Measurements from ENCODE around the gene SUPT4H1.

SUPT4H1 gene

DNA sequence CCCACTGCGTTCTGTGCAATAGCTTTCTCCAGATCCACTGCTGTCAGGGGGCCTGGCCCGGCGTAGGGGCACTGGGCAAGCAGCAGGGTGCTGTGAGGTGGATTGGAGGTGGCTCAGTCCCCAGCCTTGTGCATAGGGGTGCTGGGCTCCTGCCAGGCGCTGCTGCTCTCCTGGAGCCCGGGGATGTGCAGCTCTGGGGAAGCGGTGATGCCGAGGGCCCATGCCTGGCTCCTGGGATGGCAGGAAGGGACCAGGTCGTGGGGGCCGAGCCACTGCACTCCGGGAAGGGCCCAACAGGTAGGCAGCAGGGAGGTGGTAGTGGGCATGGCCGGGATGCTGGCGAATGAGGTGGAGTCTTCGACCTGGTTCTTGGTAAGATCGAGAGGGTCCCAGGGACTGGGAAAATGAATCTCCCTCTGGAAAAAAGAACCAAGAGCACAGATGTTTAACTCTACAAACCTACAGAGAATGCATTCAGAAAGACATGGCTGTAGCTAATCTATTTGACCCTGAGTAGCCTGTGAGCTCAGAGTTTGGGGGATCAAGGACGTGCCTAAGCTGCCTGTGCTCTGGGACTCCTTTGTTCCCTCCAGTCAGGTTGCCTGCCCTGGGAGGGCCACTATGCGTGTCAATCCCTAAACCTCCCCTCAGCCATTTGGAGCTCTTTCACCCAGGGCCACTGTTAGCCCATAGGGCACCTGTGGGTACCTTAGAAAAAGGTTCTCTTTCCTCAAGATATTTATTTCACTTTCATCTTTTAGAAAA lies 6.6 kb upstream of the SUPT4H1 start:
- TF ChIP-seq CTCF (IDR thresholded peaks at IDR 0.05; ENCODE audit: extremely low read depth, insufficient read depth, missing control alignments) = no peak
- peak; percentile 24 for DNase-seq (ENCODE audit: low spot score)
- in situ Hi-C loops (cut with MboI; ENCODE audit: low pct_unique_long_range_greater_than_20kb, low sequenced_read_pairs, unreplicated experiment) = no loop called here

- TF ChIP-seq CTCF (IDR thresholded peaks at IDR 0.05; ENCODE audit: extremely low read depth, insufficient read depth, missing control alignments) = no peak
- DNase-seq (ENCODE audit: low spot score) = peak; percentile 13
- in situ Hi-C loops (cut with MboI; ENCODE audit: low pct_unique_long_range_greater_than_20kb, low sequenced_read_pairs, unreplicated experiment) = no loop called here
Observed at GRCh38 chr17:58357312-58358297, 5.6 kb upstream of the SUPT4H1 start.

DNA sequence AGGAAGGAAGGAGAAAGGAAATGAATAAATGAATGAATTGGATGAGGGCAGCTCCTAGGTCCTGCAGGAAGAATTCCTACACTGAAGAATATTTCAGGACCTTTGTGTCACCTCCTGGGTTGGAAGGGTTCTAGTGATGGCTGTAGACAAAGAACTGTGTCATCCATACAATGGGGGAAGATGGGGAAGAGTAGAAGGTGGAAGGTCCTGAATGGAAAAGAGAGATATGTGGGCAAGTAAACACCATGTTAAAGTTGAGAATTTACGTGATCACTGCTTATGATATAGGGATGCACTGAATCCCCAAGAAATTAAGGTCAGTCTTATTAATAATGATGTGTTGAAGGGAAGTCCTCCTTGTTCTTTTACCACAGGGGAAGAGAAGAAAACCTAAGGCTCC lies 4.2 kb upstream of the SUPT4H1 start:
- TF ChIP-seq CTCF (IDR thresholded peaks at IDR 0.05; ENCODE audit: extremely low read depth, insufficient read depth, missing control alignments) = no peak
- in situ Hi-C loops (cut with MboI; ENCODE audit: low pct_unique_long_range_greater_than_20kb, low sequenced_read_pairs, unreplicated experiment) = no loop called here
- no peak for DNase-seq (ENCODE audit: low spot score)

DNA sequence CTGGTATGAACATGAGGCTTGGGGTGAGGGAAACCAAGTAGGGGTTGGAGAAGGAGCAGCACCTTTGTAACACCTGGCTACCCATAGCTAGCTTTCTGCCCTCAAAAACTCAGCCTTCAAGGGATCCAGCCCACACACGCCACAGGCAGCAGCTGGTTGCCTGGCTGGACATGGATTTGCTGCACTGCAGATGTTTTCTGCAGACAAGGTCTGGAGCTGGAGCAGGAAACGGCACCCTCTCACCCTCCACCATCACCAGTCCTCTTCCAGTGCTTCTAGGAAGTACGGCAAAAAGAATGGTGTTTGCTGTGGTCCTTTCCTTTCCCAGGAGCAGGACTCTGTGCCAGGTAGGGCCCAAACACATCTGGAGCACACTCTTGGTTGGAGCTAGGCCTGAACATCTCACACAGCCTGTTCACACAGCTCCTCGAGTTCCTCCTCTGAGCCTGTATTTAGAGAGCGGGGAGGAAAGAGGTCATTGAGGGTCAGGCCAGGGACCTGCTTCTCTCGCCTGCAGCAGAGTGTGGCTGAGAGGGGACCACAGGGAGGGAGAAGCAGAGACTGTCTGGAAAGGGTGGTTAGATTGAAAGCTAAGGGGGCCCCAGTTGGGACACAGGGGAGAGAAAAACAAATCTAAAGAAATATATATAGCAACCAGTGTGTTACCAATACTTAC lies 2.7 kb upstream of the SUPT4H1 start:
- in situ Hi-C loops (cut with MboI; ENCODE audit: low pct_unique_long_range_greater_than_20kb, low sequenced_read_pairs, unreplicated experiment) = no loop called here
- no peak for TF ChIP-seq CTCF (IDR thresholded peaks at IDR 0.05; ENCODE audit: extremely low read depth, insufficient read depth, missing control alignments)
- peak; percentile 5 for DNase-seq (ENCODE audit: low spot score)

GRCh38 chr17:58353389-58353825 lies 1.4 kb upstream of the SUPT4H1 start:
- TF ChIP-seq CTCF (IDR thresholded peaks at IDR 0.05; ENCODE audit: extremely low read depth, insufficient read depth, missing control alignments) = no peak
- peak; percentile 18 for DNase-seq (ENCODE audit: low spot score)
- in situ Hi-C loops (cut with MboI; ENCODE audit: low pct_unique_long_range_greater_than_20kb, low sequenced_read_pairs, unreplicated experiment) = no loop called here
